Colonic mucosa (tissue), 4 donors: Measurements from ENCODE around the gene BAZ2B. TPM values are rescaled to one million over a fixed set of nuclear protein-coding genes. Genes with fewer than 3 reads are reported as not detected.

Experiments used
- DNase-seq: peaks from one replicate; pipeline ENCODE4 v3.0.0-alpha.2; 2020
- H3K27ac ChIP-seq: fragments of 200-600 bp; one replicate; pipeline ENCODE4 v1.8.0; 2021
- H3K27me3 ChIP-seq: fragments of 200-600 bp; one replicate; pipeline ENCODE4 v1.8.0; 2021
- H3K36me3 ChIP-seq: fragments of 200-600 bp; one replicate; pipeline ENCODE4 v1.8.0; 2021
- H3K4me1 ChIP-seq: fragments of 200-600 bp; one replicate; pipeline ENCODE4 v1.8.0; 2021; ENCODE audit warnings: mild to moderate bottlenecking
- H3K4me3 ChIP-seq: fragments of 200-600 bp; one replicate; pipeline ENCODE4 v1.8.0; 2021
- H3K9ac ChIP-seq, 2 donors: one replicate each; pipeline ENCODE4 v1.7.0; 2013; ENCODE audit warnings: control low read depth in 2 of 2, low read depth in 2 of 2, low read length in 2 of 2
- H3K9me3 ChIP-seq: fragments of 200-600 bp; one replicate; pipeline ENCODE4 v1.8.0; 2021
- intact Hi-C: fragments of 100-400 bp; cut with DNase I; formaldehyde crosslinking; loops from one replicate; pipeline ENCODE4 v1.14.1; 2022
- total RNA-seq, 2 donors: library from RNA; stranded (reverse); fragmentation: NEBNext Ultra II Directional in 1 of 2; extraction: Animal tissue kit (Norgen Biotek cat#: 25700) in 1 of 2; gene quantifications; one replicate each; pipeline ENCODE4 v1.2.1, GENCODE V29; 2021
- TF ChIP-seq, protein P1 (sequence below): fragments of 200-600 bp; IDR thresholded peaks from one replicate; pipeline ENCODE4 v1.8.0; 2022; ENCODE audit warnings: antibody characterized with exemption, mild to moderate bottlenecking
- donor health status: healthy.
- donor health status: DM: no; HTN: no; CAD: no.
- donor health status: DM: no; HTN: no; CAD: no.

BAZ2B gene
- total RNA-seq, 2 donors from 2014 or later = 36.7 to 60.9 TPM

DNA sequence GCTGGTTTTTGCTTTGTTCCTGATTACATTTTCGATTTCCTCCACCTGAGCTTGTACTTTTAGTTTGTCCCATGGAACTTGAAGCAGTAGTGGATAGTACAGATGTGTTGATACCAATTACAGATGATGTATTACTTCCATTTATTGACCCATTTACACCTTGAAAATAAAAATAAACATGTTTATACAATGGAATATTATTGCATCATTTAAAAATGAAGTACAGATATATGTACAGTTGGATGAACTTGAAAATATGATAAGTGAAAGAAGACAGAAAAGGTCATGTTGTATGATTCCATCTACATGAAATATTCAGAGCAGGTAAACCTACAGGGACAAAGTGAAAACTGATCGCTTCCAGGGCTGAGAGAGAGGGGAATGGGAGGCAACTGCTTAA is 169.5 kb downstream of the BAZ2B start:
- TF ChIP-seq, protein P1, sequence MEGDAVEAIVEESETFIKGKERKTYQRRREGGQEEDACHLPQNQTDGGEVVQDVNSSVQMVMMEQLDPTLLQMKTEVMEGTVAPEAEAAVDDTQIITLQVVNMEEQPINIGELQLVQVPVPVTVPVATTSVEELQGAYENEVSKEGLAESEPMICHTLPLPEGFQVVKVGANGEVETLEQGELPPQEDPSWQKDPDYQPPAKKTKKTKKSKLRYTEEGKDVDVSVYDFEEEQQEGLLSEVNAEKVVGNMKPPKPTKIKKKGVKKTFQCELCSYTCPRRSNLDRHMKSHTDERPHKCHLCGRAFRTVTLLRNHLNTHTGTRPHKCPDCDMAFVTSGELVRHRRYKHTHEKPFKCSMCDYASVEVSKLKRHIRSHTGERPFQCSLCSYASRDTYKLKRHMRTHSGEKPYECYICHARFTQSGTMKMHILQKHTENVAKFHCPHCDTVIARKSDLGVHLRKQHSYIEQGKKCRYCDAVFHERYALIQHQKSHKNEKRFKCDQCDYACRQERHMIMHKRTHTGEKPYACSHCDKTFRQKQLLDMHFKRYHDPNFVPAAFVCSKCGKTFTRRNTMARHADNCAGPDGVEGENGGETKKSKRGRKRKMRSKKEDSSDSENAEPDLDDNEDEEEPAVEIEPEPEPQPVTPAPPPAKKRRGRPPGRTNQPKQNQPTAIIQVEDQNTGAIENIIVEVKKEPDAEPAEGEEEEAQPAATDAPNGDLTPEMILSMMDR = no peak
- Histone ChIP-seq H3K27ac (no peak overlapping the region), H3K4me3 (no peak overlapping the region), H3K27me3 (no peaks in the 10 kb centered on the region), H3K9me3 (no peaks in the 10 kb centered on the region), H3K36me3 (no peaks in the 10 kb centered on the region), H3K4me1 (no peaks in the 10 kb centered on the region), H3K9ac (no peak overlapping the region)
- intact Hi-C loops = no loop called here
- DNase-seq = no peak

DNA sequence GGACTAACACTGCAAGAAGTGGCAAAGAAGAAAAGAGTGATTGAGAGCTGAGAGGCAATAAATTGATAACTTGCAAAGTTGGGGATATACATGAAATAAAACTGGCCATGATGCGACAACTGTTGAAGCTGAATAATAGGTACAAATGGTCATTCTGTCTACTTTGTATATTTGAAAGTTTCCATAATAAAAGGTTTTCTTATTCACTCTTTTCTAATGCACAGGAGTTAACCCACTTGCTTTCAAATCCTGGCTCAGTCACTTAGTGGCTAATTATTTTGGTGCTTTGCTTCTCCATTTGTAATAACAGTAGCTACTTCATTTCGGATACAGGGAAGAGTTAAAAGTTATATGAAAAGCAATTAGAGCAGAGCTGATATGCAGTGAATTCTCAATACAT is 170.1 kb downstream of the BAZ2B start:
- Histone ChIP-seq H3K27ac (no peak overlapping the region), H3K4me1 (no peaks in the 10 kb centered on the region), H3K9ac (no peak overlapping the region), H3K4me3 (no peak overlapping the region), H3K27me3 (no peaks in the 10 kb centered on the region), H3K36me3 (no peaks in the 10 kb centered on the region), H3K9me3 (no peaks in the 10 kb centered on the region)
- intact Hi-C loops = no loop called here
- no peak for DNase-seq
- TF ChIP-seq, protein P1 = no peak

- TF ChIP-seq, protein P1 = no peak
- Histone ChIP-seq H3K27me3 (no peaks in the 10 kb centered on the region), H3K9ac (no peak overlapping the region), H3K9me3 (no peaks in the 10 kb centered on the region), H3K36me3 (no peaks in the 10 kb centered on the region), H3K4me1 (no peaks in the 10 kb centered on the region), H3K27ac (no peak overlapping the region), H3K4me3 (no peak overlapping the region)
- intact Hi-C loops = no loop called here
- no peak for DNase-seq
Observed at GRCh38 chr2:159445307-159445706, 171.0 kb downstream of the BAZ2B start.

DNA sequence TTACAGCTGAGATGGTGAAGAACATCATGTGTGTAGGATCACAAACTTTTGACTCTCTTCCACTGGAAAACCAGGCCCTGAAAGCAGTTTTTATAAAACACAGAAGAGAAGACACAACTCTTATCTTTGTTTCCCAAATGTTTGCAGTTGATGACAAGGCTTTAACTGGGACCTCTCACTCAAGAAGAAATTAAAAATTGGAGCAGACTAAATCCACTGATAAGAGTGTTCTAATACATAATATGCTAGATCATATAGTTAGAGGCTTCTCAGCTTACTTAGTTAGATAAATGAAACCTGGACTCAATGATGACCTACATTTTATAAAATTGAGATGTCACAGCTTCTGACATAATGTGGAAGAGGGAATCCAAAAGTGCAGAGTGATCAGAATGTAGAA is 171.6 kb downstream of the BAZ2B start:
- Histone ChIP-seq H3K27me3 (no peaks in the 10 kb centered on the region), H3K4me1 (no peaks in the 10 kb centered on the region), H3K27ac (no peak overlapping the region), H3K36me3 (no peaks in the 10 kb centered on the region), H3K9me3 (no peaks in the 10 kb centered on the region), H3K9ac (no peak overlapping the region), H3K4me3 (no peak overlapping the region)
- no peak for DNase-seq
- TF ChIP-seq, protein P1 = no peak
- intact Hi-C loops = no loop called here

GRCh38 chr2:159442159-159442852 is 174.0 kb downstream of the BAZ2B start:
- no peaks in the 10 kb centered on the region for H3K27me3 ChIP-seq
- DNase-seq = no peak
- H3K9me3 ChIP-seq = no peaks in the 10 kb centered on the region
- no peaks in the 10 kb centered on the region for H3K36me3 ChIP-seq
- H3K9ac ChIP-seq = no peak overlapping the region
- intact Hi-C loops = no loop called here
- H3K4me1 ChIP-seq = no peaks in the 10 kb centered on the region
- no peak overlapping the region for H3K4me3 ChIP-seq
- no peak overlapping the region for H3K27ac ChIP-seq
- TF ChIP-seq, protein P1 = no peak
